Osteocyte (in vitro differentiated cells): ENCODE results near the gene TRIO. TPM values are rescaled to one million over a fixed set of nuclear protein-coding genes. Genes with fewer than 3 reads are reported as not detected.

ENCODE experiments used
- DNase-seq: peaks from one replicate; pipeline ENCODE4 v3.0.0; 2021; ENCODE audit warnings: mixed read lengths; ENCODE audit not compliant: unreplicated experiment; ENCODE audit errors: extremely low spot score
- H3K27ac Mint-ChIP-seq: one replicate; pipeline ENCODE4 v1.8.0; 2021; ENCODE audit warnings: mild to moderate bottlenecking, mixed read lengths; ENCODE audit not compliant: unreplicated experiment
- H3K27me3 Mint-ChIP-seq: one replicate; pipeline ENCODE4 v1.8.0; 2021; ENCODE audit warnings: mixed read lengths; ENCODE audit not compliant: unreplicated experiment
- H3K36me3 Mint-ChIP-seq: one replicate; pipeline ENCODE4 v1.8.0; 2021; ENCODE audit warnings: mixed read lengths; ENCODE audit not compliant: unreplicated experiment
- H3K4me1 Mint-ChIP-seq: one replicate; pipeline ENCODE4 v1.8.0; 2021; ENCODE audit warnings: mixed read lengths; ENCODE audit not compliant: unreplicated experiment
- H3K4me3 Mint-ChIP-seq: one replicate; pipeline ENCODE4 v1.8.0; 2021; ENCODE audit warnings: mild to moderate bottlenecking, moderate library complexity, mixed read lengths; ENCODE audit not compliant: unreplicated experiment
- H3K9me3 Mint-ChIP-seq: one replicate; pipeline ENCODE4 v1.8.0; 2021; ENCODE audit warnings: mixed read lengths; ENCODE audit not compliant: unreplicated experiment
- total RNA-seq: library from RNA; stranded (reverse); gene quantifications from 2 replicates; pipeline ENCODE4 v1.2.1, GENCODE V29; 2021
- TF ChIP-seq, protein P1 (sequence below): fragments of 200-600 bp; sonication (generic); IDR thresholded peaks from 2 replicates; pipeline ENCODE4 v1.5.0; 2021; ENCODE audit warnings: antibody characterized with exemption, mild to moderate bottlenecking, moderate library complexity

The TRIO gene
- total RNA-seq, 1 donor from 2014 or later = 336 TPM

DNA sequence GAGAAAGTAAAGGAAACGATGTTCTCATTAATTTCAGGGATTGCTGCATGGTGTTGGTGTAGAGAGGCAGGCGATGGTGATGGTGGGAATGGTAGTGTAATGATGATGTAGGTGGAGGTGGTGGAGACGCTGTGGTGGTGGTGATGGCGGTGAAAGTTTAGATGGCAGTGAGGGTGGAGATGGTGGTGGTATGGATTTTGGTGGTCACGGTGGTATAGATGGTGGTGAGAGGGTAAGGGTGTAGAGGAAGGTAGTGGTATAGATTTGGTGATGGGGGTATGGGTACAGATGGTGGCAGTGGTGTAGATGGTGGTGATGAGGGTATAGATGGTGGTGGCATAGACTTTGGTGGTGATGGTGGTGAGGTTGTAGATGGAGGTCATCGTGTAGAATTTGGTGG, 259.3 kb downstream of the TRIO start:
- Mint-ChIP-seq H3K36me3 (peaks cover 32% of the 10 kb centered on the region), H3K27me3 (no peaks in the 10 kb centered on the region), H3K4me3 (no peak overlapping the region), H3K9me3 (no peaks in the 10 kb centered on the region), H3K27ac (peak overlapping the region; percentile 16), H3K4me1 (peaks cover 47% of the 10 kb centered on the region)
- no peak for DNase-seq
- TF ChIP-seq, protein P1, sequence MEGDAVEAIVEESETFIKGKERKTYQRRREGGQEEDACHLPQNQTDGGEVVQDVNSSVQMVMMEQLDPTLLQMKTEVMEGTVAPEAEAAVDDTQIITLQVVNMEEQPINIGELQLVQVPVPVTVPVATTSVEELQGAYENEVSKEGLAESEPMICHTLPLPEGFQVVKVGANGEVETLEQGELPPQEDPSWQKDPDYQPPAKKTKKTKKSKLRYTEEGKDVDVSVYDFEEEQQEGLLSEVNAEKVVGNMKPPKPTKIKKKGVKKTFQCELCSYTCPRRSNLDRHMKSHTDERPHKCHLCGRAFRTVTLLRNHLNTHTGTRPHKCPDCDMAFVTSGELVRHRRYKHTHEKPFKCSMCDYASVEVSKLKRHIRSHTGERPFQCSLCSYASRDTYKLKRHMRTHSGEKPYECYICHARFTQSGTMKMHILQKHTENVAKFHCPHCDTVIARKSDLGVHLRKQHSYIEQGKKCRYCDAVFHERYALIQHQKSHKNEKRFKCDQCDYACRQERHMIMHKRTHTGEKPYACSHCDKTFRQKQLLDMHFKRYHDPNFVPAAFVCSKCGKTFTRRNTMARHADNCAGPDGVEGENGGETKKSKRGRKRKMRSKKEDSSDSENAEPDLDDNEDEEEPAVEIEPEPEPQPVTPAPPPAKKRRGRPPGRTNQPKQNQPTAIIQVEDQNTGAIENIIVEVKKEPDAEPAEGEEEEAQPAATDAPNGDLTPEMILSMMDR = no peak

DNA sequence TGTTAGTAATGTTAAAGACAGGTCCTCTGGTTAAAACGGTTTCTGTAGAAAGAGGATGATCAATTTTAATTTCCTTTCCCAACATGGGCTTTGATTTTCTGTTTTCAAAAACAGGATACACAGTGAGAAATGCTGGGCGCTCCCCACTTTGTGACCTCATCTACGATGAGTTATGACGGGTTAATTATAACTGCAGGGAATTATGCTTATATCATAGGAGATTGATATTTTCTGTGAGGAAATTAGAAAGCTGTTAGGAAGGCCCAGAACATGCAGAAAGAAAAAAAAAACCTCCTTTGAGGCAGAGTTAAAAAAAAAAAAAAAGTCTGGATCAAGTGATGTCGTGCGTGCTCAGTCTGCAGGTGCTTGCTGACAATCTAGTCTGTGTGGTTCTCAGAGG, 261.6 kb downstream of the TRIO start:
- Mint-ChIP-seq H3K27me3 (no peaks in the 10 kb centered on the region), H3K4me1 (peaks cover 31% of the 10 kb centered on the region), H3K9me3 (no peaks in the 10 kb centered on the region), H3K27ac (peak overlapping the region; percentile 10), H3K4me3 (no peak overlapping the region), H3K36me3 (peaks cover 35% of the 10 kb centered on the region)
- TF ChIP-seq, protein P1 = no peak
- DNase-seq = no peak

DNA sequence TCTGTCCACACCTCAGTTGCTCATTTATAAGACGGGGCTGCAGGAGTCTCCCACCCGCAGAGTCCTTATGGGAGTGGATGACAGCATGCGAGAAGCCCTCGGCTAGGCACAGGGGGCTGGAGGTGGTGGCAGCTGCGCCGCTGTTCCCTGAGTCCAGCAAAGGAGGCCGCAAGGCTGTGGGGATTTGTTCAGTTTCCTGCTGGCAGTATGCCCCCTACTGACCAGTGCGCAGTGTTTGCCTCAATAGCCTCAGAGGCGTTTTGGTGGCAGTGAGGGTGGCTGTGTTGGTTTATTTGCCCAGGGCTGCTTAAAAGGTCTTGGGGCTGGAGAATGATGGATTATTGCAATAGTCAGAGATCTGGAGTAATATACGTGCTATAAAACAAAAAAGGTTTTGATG, 262.1 kb downstream of the TRIO start:
- no peaks in the 10 kb centered on the region for H3K9me3 Mint-ChIP-seq
- peaks cover 27% of the 10 kb centered on the region for H3K4me1 Mint-ChIP-seq
- no peaks in the 10 kb centered on the region for H3K27me3 Mint-ChIP-seq
- H3K27ac Mint-ChIP-seq = no peak overlapping the region
- TF ChIP-seq, protein P1 = peak; percentile 43
- H3K4me3 Mint-ChIP-seq = no peak overlapping the region
- H3K36me3 Mint-ChIP-seq = peaks cover 40% of the 10 kb centered on the region
- no peak for DNase-seq

DNA sequence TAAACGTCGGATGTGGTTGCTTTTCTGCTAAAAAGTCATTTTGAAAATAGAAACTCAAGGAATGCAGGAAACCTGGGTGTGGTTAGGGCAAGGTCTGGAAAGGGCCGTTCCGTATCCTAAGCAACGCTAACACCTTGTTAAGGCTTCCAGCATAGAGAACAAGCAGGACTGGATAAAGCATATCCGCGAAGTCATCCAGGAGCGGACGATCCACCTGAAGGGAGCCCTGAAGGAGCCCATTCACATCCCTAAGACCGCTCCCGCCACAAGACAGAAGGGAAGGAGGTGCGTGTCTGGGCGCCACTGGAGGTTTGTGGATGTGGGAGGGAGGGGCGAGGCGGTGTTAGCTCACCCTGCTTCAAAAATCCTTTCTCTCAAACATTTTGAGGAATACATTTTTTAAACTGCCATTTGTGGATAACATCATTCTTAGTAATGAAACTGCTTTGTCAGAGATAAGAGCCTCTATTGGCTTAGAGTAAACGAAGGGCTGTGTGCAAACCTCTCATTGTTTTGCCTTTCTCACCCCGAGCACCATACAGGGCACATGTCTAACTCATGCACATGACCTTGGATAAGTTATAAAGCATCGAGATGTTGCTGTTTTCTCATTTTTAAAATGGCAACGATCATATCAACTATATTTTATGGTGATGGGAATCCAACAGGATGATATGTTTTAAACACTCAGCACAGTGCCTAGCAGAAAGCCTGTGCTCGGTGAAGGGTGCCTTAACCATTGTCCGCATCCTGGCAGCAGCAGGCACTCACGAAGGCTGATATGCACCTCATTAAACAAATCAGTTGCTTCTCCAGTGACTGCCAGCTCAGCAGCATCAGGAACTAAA, 262.8 kb downstream of the TRIO start:
- Mint-ChIP-seq H3K9me3 (no peaks in the 10 kb centered on the region), H3K27ac (peak overlapping the region; percentile 14), H3K4me3 (no peak overlapping the region), H3K36me3 (peaks cover 46% of the 10 kb centered on the region), H3K27me3 (no peaks in the 10 kb centered on the region), H3K4me1 (peaks cover 27% of the 10 kb centered on the region)
- DNase-seq = no peak
- TF ChIP-seq, protein P1 = no peak

DNA sequence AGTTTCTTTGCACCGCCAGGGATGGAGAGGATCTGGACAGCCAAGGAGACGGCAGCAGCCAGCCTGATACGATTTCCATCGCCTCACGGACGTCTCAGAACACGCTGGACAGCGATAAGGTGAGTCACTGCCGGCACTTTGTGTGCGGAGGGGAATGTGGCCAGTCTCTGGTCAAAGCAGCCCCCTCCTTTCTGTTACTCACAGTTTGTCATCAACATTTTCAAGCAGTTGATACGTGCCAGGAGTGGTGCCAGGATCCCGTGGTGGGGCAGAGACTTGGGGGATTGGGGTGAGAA, 263.4 kb downstream of the TRIO start:
- H3K4me3 Mint-ChIP-seq = no peak overlapping the region
- DNase-seq = no peak
- H3K4me1 Mint-ChIP-seq = peaks cover 24% of the 10 kb centered on the region
- TF ChIP-seq, protein P1 = no peak
- peaks cover 46% of the 10 kb centered on the region for H3K36me3 Mint-ChIP-seq
- H3K27ac Mint-ChIP-seq = peak overlapping the region; percentile 40
- H3K9me3 Mint-ChIP-seq = no peaks in the 10 kb centered on the region
- H3K27me3 Mint-ChIP-seq = no peaks in the 10 kb centered on the region
